Mucosa of gallbladder (tissue), 1 donor: ENCODE data around the gene MLC1. TPM values are rescaled to one million over a fixed set of nuclear protein-coding genes. Genes with fewer than 3 reads are reported as not detected.
A peak's percentile ranks its signal among the peaks of the same experiment; 100 is the strongest.

ENCODE experiments used
- DNase-seq: peaks from one replicate; pipeline ENCODE4 v3.0.0-alpha.2; 2020; ENCODE audit warnings: low spot score
- total RNA-seq: library from RNA; stranded (reverse); gene quantifications from one replicate; pipeline ENCODE4 v1.2.1, GENCODE V29; 2021
- donor health status: DM: no; HTN: no; CAD: no.

The MLC1 gene
- total RNA-seq, result 0.43 TPM

GRCh38 chr22:50085211-50085972 is at the start of gene MLC1:
Gene MLC1 (minus strand): TSS chr22:50085426. CDS start chr22:50084902, 524 bp downstream.
- no peak for DNase-seq

- no peak for DNase-seq
Observed at GRCh38 chr22:50134481-50134880, 49.3 kb upstream of the MLC1 start.

- DNase-seq, result no peak
Observed at GRCh38 chr22:50131894-50132293, 46.7 kb upstream of the MLC1 start.

DNA sequence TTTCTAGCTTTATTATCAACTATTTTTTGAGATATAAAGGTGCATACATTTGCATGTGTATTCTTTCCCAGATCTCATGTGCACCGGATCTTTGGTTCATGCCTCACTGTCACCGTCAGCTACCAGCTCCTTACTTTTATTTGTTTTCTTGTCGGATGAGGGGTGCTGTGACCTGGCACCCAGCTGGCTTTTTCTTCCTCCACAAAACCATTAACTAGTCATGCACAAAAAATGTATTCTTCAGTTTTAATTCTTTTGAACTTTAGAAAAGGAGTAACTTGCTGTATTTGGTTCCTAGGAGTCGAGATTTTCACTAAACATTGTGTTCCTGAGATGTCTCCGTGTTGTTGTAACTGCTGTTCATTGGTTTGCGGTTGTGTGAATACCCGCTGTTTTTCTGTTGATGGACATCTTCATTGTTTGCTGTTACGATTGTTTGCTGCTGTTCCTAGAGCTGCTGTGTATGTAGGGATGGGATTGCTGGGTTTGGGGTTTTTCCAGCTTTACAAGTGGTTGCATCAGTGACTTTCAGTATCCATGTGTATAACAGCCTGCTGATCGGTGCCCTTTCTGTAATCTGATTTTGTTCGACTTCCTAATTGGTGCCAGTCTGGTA is 44.0 kb upstream of the MLC1 start:
- no peak for DNase-seq

- DNase-seq, result no peak
Observed at GRCh38 chr22:50125029-50125428, 39.8 kb upstream of the MLC1 start.

DNA sequence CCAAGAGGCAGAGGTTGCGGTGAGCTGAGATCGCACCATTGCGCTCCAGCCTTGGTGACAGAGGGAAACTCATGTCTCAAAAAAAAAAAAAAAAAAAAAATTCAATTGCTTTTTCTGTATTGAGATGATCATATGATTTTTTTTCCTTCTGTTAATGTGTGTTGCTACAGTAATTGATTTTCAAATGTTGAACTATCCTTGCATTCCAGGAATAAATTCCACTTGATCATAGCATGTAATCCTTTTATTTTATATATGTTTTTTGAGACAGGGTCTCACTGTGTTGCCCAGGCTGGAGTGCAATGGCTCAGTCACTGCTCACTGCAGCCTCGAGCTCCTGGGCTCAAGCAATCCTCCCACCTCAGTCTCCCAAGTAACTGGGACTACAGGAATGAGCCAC is 37.9 kb upstream of the MLC1 start:
- no peak for DNase-seq

- DNase-seq, result no peak
Observed at GRCh38 chr22:50121202-50121740, 36.0 kb upstream of the MLC1 start.

GRCh38 chr22:50119768-50120251 is 34.6 kb upstream of the MLC1 start:
- DNase-seq, result peak; percentile 60

DNA sequence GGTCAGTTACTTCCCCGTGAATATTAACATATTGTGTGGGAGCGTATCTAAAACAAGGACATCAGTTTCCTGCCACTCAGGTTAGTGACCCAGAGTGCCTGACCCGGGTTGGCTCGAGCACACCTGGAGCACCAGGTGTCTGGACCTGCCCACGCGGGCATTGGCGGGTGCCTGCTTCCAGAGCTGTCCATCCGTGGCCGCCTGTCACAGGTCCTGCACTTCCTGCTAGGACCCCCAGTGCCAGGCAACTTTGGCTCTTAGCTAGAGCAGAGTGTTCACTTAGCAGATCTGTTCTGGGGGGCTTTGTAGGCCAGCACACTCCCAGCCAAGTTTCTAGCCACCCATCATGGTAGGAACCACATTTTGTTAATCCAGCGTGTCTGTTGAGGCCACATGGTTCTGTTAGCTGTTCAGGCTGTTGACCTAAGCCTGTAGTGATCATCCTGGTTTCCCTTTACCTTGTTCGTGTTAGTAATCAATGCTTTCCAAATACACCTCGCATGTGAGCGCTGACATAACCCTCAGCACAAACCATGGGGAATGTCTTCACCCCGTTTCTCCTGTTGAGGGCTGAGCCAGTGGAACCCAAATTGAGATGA is 34.0 kb upstream of the MLC1 start:
- no peak for DNase-seq

GRCh38 chr22:50118557-50119168 is 33.4 kb upstream of the MLC1 start:
- peak; percentile 84 for DNase-seq

DNA sequence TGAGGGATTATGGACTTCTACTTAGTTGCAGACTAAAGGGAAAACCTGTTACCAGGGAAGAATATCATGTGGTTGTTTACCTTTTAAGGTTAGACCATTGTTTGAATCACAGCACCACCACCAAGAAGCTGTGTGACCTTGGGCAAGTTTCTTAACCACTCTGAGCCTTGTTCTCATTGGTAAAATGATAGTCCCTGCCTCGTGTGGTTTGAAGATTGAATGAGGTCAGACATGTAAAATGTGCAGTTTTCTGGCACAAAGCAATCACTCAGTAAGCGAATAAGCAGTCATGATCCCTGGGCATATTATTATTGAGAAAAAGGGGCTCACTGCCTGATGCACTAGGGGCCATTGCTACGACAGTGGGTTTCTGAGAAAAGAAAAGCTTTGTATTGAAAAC is 32.9 kb upstream of the MLC1 start:
- DNase-seq, result no peak

DNA sequence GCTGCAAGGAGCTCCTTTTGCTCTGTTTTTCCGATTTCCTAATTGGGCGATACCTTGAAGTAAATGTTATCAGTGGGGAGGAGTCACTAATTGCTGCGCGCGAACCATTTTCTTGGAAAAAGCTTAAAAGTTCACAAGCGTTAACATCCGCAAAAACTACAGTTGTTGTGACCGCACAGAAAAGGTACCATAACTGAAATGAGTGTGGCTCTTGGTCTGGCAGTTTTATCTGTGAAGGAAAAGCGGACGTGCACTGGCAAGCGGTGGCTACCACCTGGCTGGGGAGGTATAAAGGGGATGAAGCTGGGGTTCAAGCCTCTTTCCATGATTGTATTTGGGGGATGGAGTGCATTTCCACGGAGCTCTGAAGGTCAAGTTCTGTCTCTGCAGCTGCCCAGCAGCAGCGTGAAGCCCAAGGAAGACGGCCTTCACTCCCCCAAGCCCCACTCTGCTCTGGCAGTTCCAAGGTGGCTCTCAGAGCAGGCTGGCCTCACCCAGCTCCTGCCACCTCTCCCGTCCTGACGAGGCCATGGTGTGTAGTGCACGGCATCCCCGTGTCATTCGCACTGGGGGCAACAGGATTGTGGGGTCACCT is 32.0 kb upstream of the MLC1 start:
- DNase-seq, result no peak

DNA sequence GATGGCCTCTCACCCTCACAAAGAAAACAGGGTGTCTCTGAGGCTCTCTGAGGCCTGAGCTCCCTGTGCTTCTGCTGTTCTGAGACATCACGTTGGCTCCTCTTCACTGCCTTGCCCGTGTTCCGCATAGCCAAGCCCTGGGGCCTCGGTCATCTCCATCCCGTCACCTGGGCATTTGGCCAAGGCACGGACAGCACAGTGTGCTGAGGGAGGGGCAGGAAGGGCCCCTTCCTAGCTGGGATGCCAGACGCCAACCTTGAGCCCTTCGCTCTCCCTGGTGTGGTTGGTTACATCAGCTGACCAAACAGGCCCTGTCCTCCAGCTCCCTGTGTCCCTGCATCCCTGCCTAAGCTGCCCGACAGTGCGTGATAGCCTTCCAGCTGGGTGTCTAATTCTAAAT is 30.5 kb upstream of the MLC1 start:
- DNase-seq, result peak; percentile 58

- DNase-seq, result peak; percentile 33
Observed at GRCh38 chr22:50114221-50115021, 29.2 kb upstream of the MLC1 start.

GRCh38 chr22:50112151-50113118 is 27.2 kb upstream of the MLC1 start:
- DNase-seq, result no peak

DNA sequence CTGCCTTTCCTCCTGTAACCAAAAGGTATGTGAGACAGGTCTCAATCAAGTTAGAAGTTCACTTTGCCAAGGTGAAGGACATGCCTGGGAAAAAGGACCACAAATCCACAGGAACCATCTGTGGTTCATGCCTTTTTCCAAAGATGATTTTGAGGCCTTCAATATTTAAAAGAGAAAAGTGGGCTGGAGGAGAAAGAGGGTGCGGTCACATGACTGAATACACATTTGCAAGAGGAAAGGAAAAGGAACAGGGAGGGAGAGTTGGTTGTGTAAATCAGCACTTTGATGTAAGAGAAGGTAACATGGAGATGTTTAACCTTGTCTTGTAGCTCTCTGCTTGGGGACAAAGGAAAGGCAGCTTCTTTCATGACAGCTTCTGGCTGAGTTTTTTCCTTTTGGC is 25.8 kb upstream of the MLC1 start:
- DNase-seq, result no peak

DNA sequence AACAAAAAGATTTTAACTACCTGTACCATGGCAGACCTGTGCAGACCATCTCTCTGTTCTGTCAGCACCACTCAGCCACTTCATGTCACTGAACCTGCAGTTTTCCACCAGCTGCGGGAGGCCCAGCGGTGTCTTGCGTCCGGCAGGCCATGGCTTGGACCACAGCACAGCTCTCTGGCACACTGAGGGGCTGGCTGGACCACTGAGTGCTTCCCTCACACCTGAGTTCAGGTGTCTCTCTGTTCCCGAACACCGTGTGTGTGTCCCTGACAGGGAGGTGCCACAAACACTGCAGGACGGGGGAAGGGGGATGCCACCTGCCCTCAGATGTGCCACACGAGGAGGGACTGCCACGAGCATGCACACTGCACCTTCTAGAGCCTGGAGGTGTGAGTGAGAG is 22.3 kb upstream of the MLC1 start:
- DNase-seq, result no peak

DNA sequence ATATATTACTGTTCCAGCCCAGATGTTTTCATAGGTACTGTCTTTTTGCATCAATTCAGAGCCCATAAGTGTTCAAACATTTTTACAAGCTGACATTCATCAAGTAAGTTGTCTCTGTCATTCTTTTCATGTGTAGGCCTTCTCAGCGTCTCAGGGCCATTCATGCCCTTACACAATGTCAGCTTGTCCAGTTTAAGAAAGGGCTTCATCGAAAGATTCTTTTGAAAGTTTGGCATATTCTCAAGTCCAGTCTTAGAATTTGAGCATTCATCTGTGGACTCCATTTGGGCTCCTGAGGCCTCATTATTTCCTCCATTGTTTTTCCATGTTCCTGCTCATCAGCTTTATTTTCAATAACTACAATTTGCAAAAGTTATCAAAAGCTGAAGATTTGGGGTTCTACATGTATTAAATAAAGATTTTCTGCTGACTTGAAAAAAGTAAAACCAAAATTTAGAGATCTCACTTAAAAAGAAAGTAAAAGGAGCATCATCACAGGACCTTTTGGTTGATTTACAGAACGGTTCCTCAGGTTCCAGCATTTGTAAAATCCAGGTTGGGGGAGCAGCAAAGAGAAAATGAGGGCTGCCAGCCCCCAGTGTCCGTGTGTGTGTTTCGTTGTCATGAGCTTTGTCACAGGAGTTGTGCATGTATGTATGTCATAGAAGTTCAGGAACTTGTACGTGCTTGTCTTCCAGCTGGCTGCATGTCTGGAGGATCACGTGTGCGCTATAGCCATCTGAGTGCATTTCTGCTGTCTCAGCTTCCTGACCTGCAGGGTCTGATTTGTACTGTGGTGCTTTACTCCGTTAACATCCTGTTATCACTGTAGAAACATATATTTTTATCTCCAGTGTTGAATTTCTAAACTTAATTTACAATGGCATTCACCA is 20.2 kb upstream of the MLC1 start:
- DNase-seq, result no peak

DNA sequence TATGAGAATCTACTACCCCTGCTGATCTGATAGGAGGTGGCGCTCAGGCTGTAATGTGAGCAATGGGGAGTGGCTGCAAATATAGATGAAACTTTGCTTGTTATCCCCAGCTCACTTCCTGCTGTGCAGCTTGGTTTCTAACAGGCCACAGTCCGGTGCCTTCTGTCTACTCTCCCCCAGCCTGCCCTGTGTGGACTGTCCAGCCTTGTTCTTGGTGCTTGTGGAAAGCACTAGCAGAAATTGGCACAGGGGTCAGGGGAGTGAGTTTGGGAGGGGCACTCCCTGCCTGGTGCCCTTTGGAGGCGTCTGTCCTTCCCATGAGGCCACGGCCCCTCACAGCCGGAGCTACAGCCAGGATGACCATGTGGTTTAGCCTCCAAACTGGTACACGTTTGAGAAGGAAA is 18.9 kb upstream of the MLC1 start:
- no peak for DNase-seq
